ENCODE results near the gene PSMG1. TPM values are rescaled to one million over a fixed set of nuclear protein-coding genes. Genes with fewer than 3 reads are reported as not detected.

Gene PSMG1
- total RNA-seq (ENCODE audit: low replicate concordance), result 44.8 and 67.5 TPM in 2 replicates

GRCh38 chr21:39183272-39184049 is at the start of gene PSMG1:
PSMG1 (minus strand) TSS chr21:39183451; CDS start chr21:39183385, 66 bp downstream.

Other genes with a start within 250 kb of the PSMG1 start
- 42.2 and 48.9 TPM in 2 replicates for gene BRWD1, start 130.2 kb upstream of the PSMG1 start, total RNA-seq (ENCODE audit: low replicate concordance)
- 49.3 and 294 TPM in 2 replicates for gene HMGN1, start 165.6 kb upstream of the PSMG1 start, total RNA-seq (ENCODE audit: low replicate concordance)

Data from smooth muscle cell of the coronary artery (primary cell).